Stimulated activated memory B cell treated with anti-CD40 and anti-IgM and Interleukin-4, amounts not matched to agents 10 μg/mL and 1 μg/mL and 100 μg/mL, for 72 hours (primary cell): ENCODE measurements around the gene MAGI2.

Experiments used
- ATAC-seq: fragments of 150-1000 bp; cut with Tn5 transposase; 2 replicates; pipeline ENCODE4 v1.10.0; 2021
- H3K27ac Mint-ChIP-seq: one replicate; pipeline ENCODE4 v1.8.0; 2022; ENCODE audit warnings: mild to moderate bottlenecking, mixed read lengths
- H3K27me3 Mint-ChIP-seq: one replicate; pipeline ENCODE4 v1.8.0; 2022; ENCODE audit warnings: mixed read lengths
- H3K36me3 Mint-ChIP-seq: one replicate; pipeline ENCODE4 v1.8.0; 2022; ENCODE audit warnings: mixed read lengths
- H3K4me1 Mint-ChIP-seq: one replicate; pipeline ENCODE4 v1.8.0; 2022; ENCODE audit warnings: mixed read lengths
- H3K4me3 Mint-ChIP-seq: one replicate; pipeline ENCODE4 v1.8.0; 2022; ENCODE audit warnings: mild to moderate bottlenecking, moderate library complexity, mixed read lengths
- H3K9me3 Mint-ChIP-seq: one replicate; pipeline ENCODE4 v1.8.0; 2022; ENCODE audit warnings: mixed read lengths

Gene MAGI2

GRCh38 chr7:78712111-78712510 is 741.4 kb downstream of the MAGI2 start:
- no peaks in the 10 kb centered on the region for H3K36me3 Mint-ChIP-seq
- ATAC-seq, result no peak
- H3K4me1 Mint-ChIP-seq, result no peaks in the 10 kb centered on the region
- H3K9me3 Mint-ChIP-seq, result no peaks in the 10 kb centered on the region
- no peak overlapping the region for H3K27ac Mint-ChIP-seq
- no peaks in the 10 kb centered on the region for H3K27me3 Mint-ChIP-seq
- H3K4me3 Mint-ChIP-seq, result no peak overlapping the region

- H3K4me3 Mint-ChIP-seq, result no peak overlapping the region
- no peaks in the 10 kb centered on the region for H3K9me3 Mint-ChIP-seq
- no peaks in the 10 kb centered on the region for H3K4me1 Mint-ChIP-seq
- ATAC-seq, result no peak
- H3K36me3 Mint-ChIP-seq, result no peaks in the 10 kb centered on the region
- H3K27me3 Mint-ChIP-seq, result no peaks in the 10 kb centered on the region
- no peak overlapping the region for H3K27ac Mint-ChIP-seq
These were observed 743.8 kb downstream of the MAGI2 start for GRCh38 chr7:78709658-78710057.

- Mint-ChIP-seq H3K27me3 (no peaks in the 10 kb centered on the region), H3K9me3 (no peaks in the 10 kb centered on the region), H3K36me3 (no peaks in the 10 kb centered on the region), H3K4me1 (no peaks in the 10 kb centered on the region), H3K27ac (no peak overlapping the region), H3K4me3 (no peak overlapping the region)
- ATAC-seq, result no peak
These were observed 749.0 kb downstream of the MAGI2 start for GRCh38 chr7:78704504-78704903.

- no peak for ATAC-seq
- no peaks in the 10 kb centered on the region for H3K27me3 Mint-ChIP-seq
- H3K27ac Mint-ChIP-seq, result no peak overlapping the region
- no peaks in the 10 kb centered on the region for H3K4me1 Mint-ChIP-seq
- no peaks in the 10 kb centered on the region for H3K36me3 Mint-ChIP-seq
- H3K4me3 Mint-ChIP-seq, result no peak overlapping the region
- no peaks in the 10 kb centered on the region for H3K9me3 Mint-ChIP-seq
These were observed 750.1 kb downstream of the MAGI2 start for GRCh38 chr7:78703391-78703790.

- Mint-ChIP-seq H3K27me3 (no peaks in the 10 kb centered on the region), H3K4me1 (no peaks in the 10 kb centered on the region), H3K4me3 (no peak overlapping the region), H3K36me3 (no peaks in the 10 kb centered on the region), H3K9me3 (no peaks in the 10 kb centered on the region), H3K27ac (no peak overlapping the region)
- no peak for ATAC-seq
These were observed 750.7 kb downstream of the MAGI2 start for GRCh38 chr7:78702770-78703169.

GRCh38 chr7:78695826-78696225 is 757.6 kb downstream of the MAGI2 start:
- Mint-ChIP-seq H3K4me3 (no peak overlapping the region), H3K36me3 (no peaks in the 10 kb centered on the region), H3K9me3 (no peaks in the 10 kb centered on the region), H3K4me1 (no peaks in the 10 kb centered on the region), H3K27ac (no peak overlapping the region), H3K27me3 (no peaks in the 10 kb centered on the region)
- no peak for ATAC-seq

GRCh38 chr7:78691584-78691983 is 761.9 kb downstream of the MAGI2 start:
- H3K36me3 Mint-ChIP-seq, result no peaks in the 10 kb centered on the region
- H3K9me3 Mint-ChIP-seq, result no peaks in the 10 kb centered on the region
- H3K4me3 Mint-ChIP-seq, result no peak overlapping the region
- H3K27ac Mint-ChIP-seq, result no peak overlapping the region
- no peak for ATAC-seq
- H3K27me3 Mint-ChIP-seq, result no peaks in the 10 kb centered on the region
- no peaks in the 10 kb centered on the region for H3K4me1 Mint-ChIP-seq

GRCh38 chr7:78690174-78690573 is 763.3 kb downstream of the MAGI2 start:
- Mint-ChIP-seq H3K4me3 (no peak overlapping the region), H3K36me3 (no peaks in the 10 kb centered on the region), H3K27me3 (no peaks in the 10 kb centered on the region), H3K4me1 (no peaks in the 10 kb centered on the region), H3K9me3 (no peaks in the 10 kb centered on the region), H3K27ac (no peak overlapping the region)
- no peak for ATAC-seq

GRCh38 chr7:78688376-78688775 is 765.1 kb downstream of the MAGI2 start:
- H3K4me1 Mint-ChIP-seq, result no peaks in the 10 kb centered on the region
- no peak overlapping the region for H3K27ac Mint-ChIP-seq
- no peaks in the 10 kb centered on the region for H3K27me3 Mint-ChIP-seq
- no peak overlapping the region for H3K4me3 Mint-ChIP-seq
- H3K36me3 Mint-ChIP-seq, result no peaks in the 10 kb centered on the region
- no peaks in the 10 kb centered on the region for H3K9me3 Mint-ChIP-seq
- no peak for ATAC-seq

GRCh38 chr7:78686189-78686588 is 767.3 kb downstream of the MAGI2 start:
- Mint-ChIP-seq H3K27me3 (no peaks in the 10 kb centered on the region), H3K4me3 (no peak overlapping the region), H3K27ac (no peak overlapping the region), H3K36me3 (no peaks in the 10 kb centered on the region), H3K4me1 (no peaks in the 10 kb centered on the region), H3K9me3 (peaks cover 3% of the 10 kb centered on the region)
- no peak for ATAC-seq

- H3K27me3 Mint-ChIP-seq, result no peaks in the 10 kb centered on the region
- no peaks in the 10 kb centered on the region for H3K4me1 Mint-ChIP-seq
- no peak overlapping the region for H3K27ac Mint-ChIP-seq
- no peaks in the 10 kb centered on the region for H3K36me3 Mint-ChIP-seq
- no peak overlapping the region for H3K4me3 Mint-ChIP-seq
- ATAC-seq, result no peak
- peaks cover 3% of the 10 kb centered on the region for H3K9me3 Mint-ChIP-seq
These were observed 769.3 kb downstream of the MAGI2 start for GRCh38 chr7:78684201-78684600.

- Mint-ChIP-seq H3K4me1 (no peaks in the 10 kb centered on the region), H3K9me3 (peaks cover 3% of the 10 kb centered on the region), H3K36me3 (no peaks in the 10 kb centered on the region), H3K4me3 (no peak overlapping the region), H3K27me3 (no peaks in the 10 kb centered on the region), H3K27ac (no peak overlapping the region)
- no peak for ATAC-seq
These were observed 769.9 kb downstream of the MAGI2 start for GRCh38 chr7:78683566-78683965.

GRCh38 chr7:78679112-78679876 is 774.2 kb downstream of the MAGI2 start:
- peaks cover 3% of the 10 kb centered on the region for H3K9me3 Mint-ChIP-seq
- H3K4me3 Mint-ChIP-seq, result no peak overlapping the region
- H3K27ac Mint-ChIP-seq, result no peak overlapping the region
- no peaks in the 10 kb centered on the region for H3K4me1 Mint-ChIP-seq
- no peaks in the 10 kb centered on the region for H3K36me3 Mint-ChIP-seq
- ATAC-seq, result no peak
- no peaks in the 10 kb centered on the region for H3K27me3 Mint-ChIP-seq

GRCh38 chr7:78677391-78677790 is 776.1 kb downstream of the MAGI2 start:
- no peaks in the 10 kb centered on the region for H3K36me3 Mint-ChIP-seq
- no peaks in the 10 kb centered on the region for H3K4me1 Mint-ChIP-seq
- no peak for ATAC-seq
- no peak overlapping the region for H3K27ac Mint-ChIP-seq
- no peaks in the 10 kb centered on the region for H3K9me3 Mint-ChIP-seq
- H3K27me3 Mint-ChIP-seq, result no peaks in the 10 kb centered on the region
- H3K4me3 Mint-ChIP-seq, result no peak overlapping the region

GRCh38 chr7:78675511-78675910 is 778.0 kb downstream of the MAGI2 start:
- Mint-ChIP-seq H3K4me1 (no peaks in the 10 kb centered on the region), H3K9me3 (no peaks in the 10 kb centered on the region), H3K27me3 (no peaks in the 10 kb centered on the region), H3K27ac (no peak overlapping the region), H3K36me3 (no peaks in the 10 kb centered on the region), H3K4me3 (no peak overlapping the region)
- no peak for ATAC-seq

- H3K27ac Mint-ChIP-seq, result no peak overlapping the region
- no peak for ATAC-seq
- H3K27me3 Mint-ChIP-seq, result no peaks in the 10 kb centered on the region
- H3K36me3 Mint-ChIP-seq, result no peaks in the 10 kb centered on the region
- H3K4me1 Mint-ChIP-seq, result no peaks in the 10 kb centered on the region
- no peaks in the 10 kb centered on the region for H3K9me3 Mint-ChIP-seq
- H3K4me3 Mint-ChIP-seq, result no peak overlapping the region
These were observed 780.2 kb downstream of the MAGI2 start for GRCh38 chr7:78673272-78673671.

- ATAC-seq, result no peak
- H3K9me3 Mint-ChIP-seq, result no peaks in the 10 kb centered on the region
These were observed 790.5 kb downstream of the MAGI2 start for GRCh38 chr7:78662939-78663338.

More at GRCh38 chr7:78662939-78663338, 790.5 kb downstream of the MAGI2 start:
- H3K27me3 Mint-ChIP-seq, result no peaks in the 10 kb centered on the region
- no peaks in the 10 kb centered on the region for H3K36me3 Mint-ChIP-seq
- H3K4me1 Mint-ChIP-seq, result no peaks in the 10 kb centered on the region
- no peak overlapping the region for H3K4me3 Mint-ChIP-seq
- H3K27ac Mint-ChIP-seq, result no peak overlapping the region
